HG02610 (cell line): ENCODE measurements around the gene BRIX1.
"Not testable (repeated sequence)": the region's sequence is repeated elsewhere in the genome, so short reads cannot be mapped to it uniquely, and the experiment has no call there.

Experiments used
- ATAC-seq: cut with Tn5 transposase; IDR thresholded peaks from one replicate; pipeline ENCODE4 v1.9.1; 2021; ENCODE audit warnings: mild to moderate bottlenecking, moderate library complexity; ENCODE audit not compliant: unreplicated experiment

Gene BRIX1

GRCh38 chr5:34959323-34959722, 43.8 kb downstream of the BRIX1 start:
- peak; percentile 96 for ATAC-seq

- ATAC-seq, result no peak
These were observed 52.0 kb downstream of the BRIX1 start for GRCh38 chr5:34967540-34967939.

DNA sequence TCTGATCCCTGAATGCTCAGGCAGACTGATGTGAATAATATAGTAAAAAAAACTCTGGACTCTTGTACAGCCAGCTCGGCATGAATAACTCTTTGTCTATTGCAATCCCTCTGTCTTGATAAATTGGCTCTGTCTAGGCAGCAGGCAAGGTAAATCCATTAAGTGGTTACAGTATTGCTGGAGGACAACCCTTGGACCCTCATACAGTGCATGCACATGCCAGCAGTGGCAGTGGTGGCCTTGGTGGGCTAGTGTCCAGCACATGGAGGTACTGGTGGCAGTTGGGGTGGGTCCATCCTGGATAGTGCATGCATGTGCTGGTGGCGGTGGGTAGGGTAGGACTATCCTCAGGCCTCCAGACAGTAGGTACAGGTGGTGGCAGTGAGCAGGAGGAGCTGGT, 52.7 kb downstream of the BRIX1 start:
- ATAC-seq, result no peak

DNA sequence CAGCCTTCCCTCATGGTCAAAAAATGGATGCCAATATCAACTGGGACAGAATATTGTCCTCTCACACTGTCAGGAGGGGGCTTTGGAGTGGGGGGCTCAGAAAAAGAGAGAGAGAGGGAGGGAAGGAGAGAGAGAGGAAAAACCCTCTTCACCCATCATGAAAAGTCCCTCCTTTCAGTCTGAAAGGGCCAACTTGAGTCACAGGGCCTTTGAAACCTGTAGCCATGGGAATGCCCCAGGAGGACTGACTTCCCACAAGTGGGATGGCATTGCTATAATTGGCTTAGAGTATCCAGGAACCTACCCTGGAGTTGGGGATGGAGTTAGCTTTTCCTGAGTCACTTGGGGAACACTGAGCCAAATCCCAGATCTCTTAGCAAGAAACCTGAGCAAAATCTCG, 55.0 kb downstream of the BRIX1 start:
- ATAC-seq, result peak; percentile 80

GRCh38 chr5:34971655-34972054, 56.1 kb downstream of the BRIX1 start:
- ATAC-seq, result not testable (repeated sequence)
